Non-pigmented ciliary epithelial cell (primary cell): ENCODE results near the gene GRIK4.
"Not testable (repeated sequence)": the region's sequence is repeated elsewhere in the genome, so short reads cannot be mapped to it uniquely, and the experiment has no call there.

Experiments used
- DNase-seq: peaks from one replicate; pipeline ENCODE4 v3.0.0-alpha.2; 2010; ENCODE audit warnings: low read depth

Gene GRIK4

GRCh38 chr11:120780239-120780638 is 268.7 kb downstream of the GRIK4 start:
- no peak for DNase-seq

- DNase-seq, result no peak
These were observed 270.1 kb downstream of the GRIK4 start for GRCh38 chr11:120781486-120782120.

- no peak for DNase-seq
These were observed 273.2 kb downstream of the GRIK4 start for GRCh38 chr11:120784566-120785251.

- DNase-seq, result no peak
These were observed 274.0 kb downstream of the GRIK4 start for GRCh38 chr11:120785576-120785975.

GRCh38 chr11:120786206-120786735 is 274.7 kb downstream of the GRIK4 start:
- DNase-seq, result no peak

- not testable (repeated sequence) for DNase-seq
These were observed 275.7 kb downstream of the GRIK4 start for GRCh38 chr11:120787224-120787623.

GRCh38 chr11:120789391-120789790 is 277.8 kb downstream of the GRIK4 start:
- no peak for DNase-seq

- no peak for DNase-seq
These were observed 280.8 kb downstream of the GRIK4 start for GRCh38 chr11:120792306-120792705.

- no peak for DNase-seq
These were observed 281.6 kb downstream of the GRIK4 start for GRCh38 chr11:120793150-120793549.

GRCh38 chr11:120793806-120794479 is 282.4 kb downstream of the GRIK4 start:
- DNase-seq, result no peak

- DNase-seq, result no peak
These were observed 283.2 kb downstream of the GRIK4 start for GRCh38 chr11:120794748-120795147.

- no peak for DNase-seq
These were observed 283.6 kb downstream of the GRIK4 start for GRCh38 chr11:120795185-120795584.

GRCh38 chr11:120797143-120797542 is 285.6 kb downstream of the GRIK4 start:
- no peak for DNase-seq

- DNase-seq, result no peak
These were observed 287.3 kb downstream of the GRIK4 start for GRCh38 chr11:120798854-120799253.

GRCh38 chr11:120800206-120800605 is 288.7 kb downstream of the GRIK4 start:
- no peak for DNase-seq

- peak; percentile 20 for DNase-seq
These were observed 290.5 kb downstream of the GRIK4 start for GRCh38 chr11:120801801-120802689.

- DNase-seq, result no peak
These were observed 294.5 kb downstream of the GRIK4 start for GRCh38 chr11:120805960-120806555.

GRCh38 chr11:120807414-120808150 is 296.0 kb downstream of the GRIK4 start:
- peak; percentile 86 for DNase-seq

GRCh38 chr11:120808616-120809050 is 297.1 kb downstream of the GRIK4 start:
- no peak for DNase-seq

- no peak for DNase-seq
These were observed 298.7 kb downstream of the GRIK4 start for GRCh38 chr11:120810251-120810650.

GRCh38 chr11:120811199-120811598 is 299.7 kb downstream of the GRIK4 start:
- DNase-seq, result no peak
